ENCODE measurements around the gene TEF. TPM values are rescaled to one million over a fixed set of nuclear protein-coding genes. Genes with fewer than 3 reads are reported as not detected.
"Not testable (repeated sequence)": the region's sequence is repeated elsewhere in the genome, so short reads cannot be mapped to it uniquely, and the experiment has no call there.

The TEF gene
- total and polyA plus RNA-seq, 2 donors (not counting 1 experiment from before 2014, with no cell fraction given), result 9.0 to 22.5 TPM

DNA sequence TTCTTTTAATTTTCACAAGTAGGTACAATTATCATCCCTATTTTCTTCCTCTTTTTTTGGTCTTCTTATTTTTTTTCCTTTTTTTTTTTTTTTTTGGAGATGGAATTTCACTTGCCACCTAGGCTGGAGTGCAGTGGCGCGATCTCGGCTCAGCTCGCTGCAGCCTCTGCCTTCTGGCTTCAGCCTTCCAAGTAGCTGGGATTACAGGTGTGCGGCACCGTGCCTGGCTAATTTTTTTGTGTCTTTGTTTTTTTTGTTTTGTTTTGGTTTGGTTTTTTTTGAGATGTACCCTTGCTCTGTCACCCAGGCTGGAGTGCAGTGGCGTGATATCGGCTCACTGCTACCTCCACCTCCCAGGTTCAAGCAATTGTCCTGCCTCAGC, 48.2 kb downstream of the TEF start:
- no peaks in the 10 kb centered on the region for H3K27me3 ChIP-seq (ENCODE audit: control insufficient read depth, insufficient read depth, low read length)
- peaks cover 5% of the 10 kb centered on the region for H3K79me2 ChIP-seq (ENCODE audit: control insufficient read depth, insufficient read depth, low read length)
- TF ChIP-seq EZH2 (IDR thresholded peaks at IDR 0.05; ENCODE audit: low read length, missing control alignments) (no peak), CTCF (conservative IDR thresholded peaks at IDR 0.05 in 1 of 2, IDR thresholded peaks at IDR 0.05 in 1 of 2; ENCODE audit: low read depth in 1 of 2, low read length in 2 of 2) (no peak)

GRCh38 chr22:41431656-41432055, 49.9 kb downstream of the TEF start:
- no peak overlapping the region for H3K4me3 ChIP-seq (replicated peaks in 1 of 4; ENCODE audit: control extremely low read depth in 1 of 4, insufficient read depth in 1 of 4, low read depth in 3 of 4, low read length in 4 of 4)
- no peaks in the 10 kb centered on the region for H3K4me1 ChIP-seq (ENCODE audit: control insufficient read depth, extremely low read depth, insufficient read depth, low read length)
- H3K9ac ChIP-seq (ENCODE audit: insufficient read depth, low read length), result no peak overlapping the region
- H4K20me1 ChIP-seq (ENCODE audit: control insufficient read depth, extremely low read depth, insufficient read depth, low read length), result no peaks in the 10 kb centered on the region
- no peak overlapping the region for H3K27ac ChIP-seq (ENCODE audit: insufficient read depth, low read length)
- no peaks in the 10 kb centered on the region for H3K27me3 ChIP-seq (ENCODE audit: control insufficient read depth, insufficient read depth, low read length)
- TF ChIP-seq CTCF (conservative IDR thresholded peaks at IDR 0.05 in 1 of 2, IDR thresholded peaks at IDR 0.05 in 1 of 2; ENCODE audit: low read depth in 1 of 2, low read length in 2 of 2) (no peak), EZH2 (IDR thresholded peaks at IDR 0.05; ENCODE audit: low read length, missing control alignments) (no peak)
- H3K4me2 ChIP-seq (ENCODE audit: extremely low read depth, insufficient read depth, low read length), result no peak overlapping the region
- DNase-seq (ENCODE audit: low read depth in 2 of 2), result no peak
- H3K36me3 ChIP-seq (ENCODE audit: control insufficient read depth, insufficient read depth, low read length), result peaks cover 18% of the 10 kb centered on the region
- peaks cover 21% of the 10 kb centered on the region for H3K79me2 ChIP-seq (ENCODE audit: control insufficient read depth, insufficient read depth, low read length)
- no peaks in the 10 kb centered on the region for H3K9me3 ChIP-seq (ENCODE audit: control insufficient read depth, insufficient read depth, low read depth, low read length)
- H2AFZ ChIP-seq (ENCODE audit: low read length), result no peak overlapping the region

More for the DNA sequence above, 48.2 kb downstream of the TEF start:
- no peaks in the 10 kb centered on the region for H3K9me3 ChIP-seq (ENCODE audit: control insufficient read depth, insufficient read depth, low read depth, low read length)
- no peak overlapping the region for H3K4me2 ChIP-seq (ENCODE audit: extremely low read depth, insufficient read depth, low read length)
- no peaks in the 10 kb centered on the region for H4K20me1 ChIP-seq (ENCODE audit: control insufficient read depth, extremely low read depth, insufficient read depth, low read length)
- no peak overlapping the region for H3K4me3 ChIP-seq (replicated peaks in 1 of 4; ENCODE audit: control extremely low read depth in 1 of 4, insufficient read depth in 1 of 4, low read depth in 3 of 4, low read length in 4 of 4)
- no peak for DNase-seq (ENCODE audit: low read depth in 2 of 2)
- no peak overlapping the region for H2AFZ ChIP-seq (ENCODE audit: low read length)
- peaks cover 6% of the 10 kb centered on the region for H3K36me3 ChIP-seq (ENCODE audit: control insufficient read depth, insufficient read depth, low read length)
- no peaks in the 10 kb centered on the region for H3K4me1 ChIP-seq (ENCODE audit: control insufficient read depth, extremely low read depth, insufficient read depth, low read length)
- no peak overlapping the region for H3K9ac ChIP-seq (ENCODE audit: insufficient read depth, low read length)
- no peak overlapping the region for H3K27ac ChIP-seq (ENCODE audit: insufficient read depth, low read length)

DNA sequence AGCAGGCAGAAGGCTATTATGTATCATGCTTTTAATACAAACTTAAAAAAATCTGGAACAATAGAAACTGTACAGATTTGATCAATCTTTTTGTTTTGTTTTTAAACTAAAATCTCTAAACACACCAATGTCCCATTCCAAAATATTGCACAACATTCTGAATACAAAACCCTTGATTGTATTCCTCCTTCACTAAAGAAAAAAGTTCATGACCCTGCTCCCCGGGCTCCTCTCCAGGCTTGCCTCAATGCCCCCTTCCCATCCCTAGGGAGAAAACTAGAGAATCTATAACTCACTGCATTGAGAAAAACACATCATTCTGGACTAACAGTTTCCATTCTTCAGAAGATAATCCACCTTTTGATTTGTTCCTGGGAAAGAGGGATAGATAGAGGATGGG, 51.7 kb downstream of the TEF start:
- not testable (repeated sequence) for H3K9ac ChIP-seq (ENCODE audit: insufficient read depth, low read length); H3K4me1 ChIP-seq (ENCODE audit: control insufficient read depth, extremely low read depth, insufficient read depth, low read length); H3K27ac ChIP-seq (ENCODE audit: insufficient read depth, low read length); H3K4me3 ChIP-seq (replicated peaks in 1 of 4; ENCODE audit: control extremely low read depth in 1 of 4, insufficient read depth in 1 of 4, low read depth in 3 of 4, low read length in 4 of 4); DNase-seq (ENCODE audit: low read depth in 2 of 2); H3K4me2 ChIP-seq (ENCODE audit: extremely low read depth, insufficient read depth, low read length); H4K20me1 ChIP-seq (ENCODE audit: control insufficient read depth, extremely low read depth, insufficient read depth, low read length); H3K27me3 ChIP-seq (ENCODE audit: control insufficient read depth, insufficient read depth, low read length); H2AFZ ChIP-seq (ENCODE audit: low read length); H3K9me3 ChIP-seq (ENCODE audit: control insufficient read depth, insufficient read depth, low read depth, low read length)
- peaks cover 33% of the 10 kb centered on the region for H3K79me2 ChIP-seq (ENCODE audit: control insufficient read depth, insufficient read depth, low read length)
- peaks cover 23% of the 10 kb centered on the region for H3K36me3 ChIP-seq (ENCODE audit: control insufficient read depth, insufficient read depth, low read length)

DNA sequence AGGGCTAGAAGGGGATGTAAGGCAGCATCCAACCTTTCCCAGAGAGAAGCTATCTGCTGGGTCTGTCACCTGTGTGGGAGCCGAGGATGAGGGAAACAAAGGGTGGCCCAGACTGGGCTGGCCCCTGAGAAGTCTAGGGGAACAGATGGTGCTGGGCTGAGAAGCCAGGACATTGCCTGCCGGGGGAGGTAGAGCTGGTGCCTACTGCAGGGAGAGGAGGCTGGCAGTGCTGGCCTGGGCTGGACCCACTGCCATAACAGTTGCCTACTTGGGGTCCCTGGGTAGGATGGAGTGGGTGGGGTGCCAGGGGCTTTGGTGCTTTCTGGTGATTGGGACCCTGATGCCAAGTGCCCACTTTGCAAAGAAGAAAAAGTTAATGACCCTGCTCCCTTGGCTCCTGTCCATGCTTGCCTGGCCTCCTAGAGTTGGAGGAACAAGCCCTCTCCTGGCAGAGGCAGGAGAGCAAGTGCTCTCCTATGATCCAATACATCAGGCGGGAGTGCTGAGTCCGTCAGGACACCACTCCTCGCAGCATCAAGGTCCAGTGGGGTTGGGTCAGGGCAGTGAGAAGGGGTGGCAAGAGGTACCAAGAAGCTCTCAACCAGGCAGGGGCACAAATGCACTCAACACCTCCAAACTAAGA, 52.7 kb downstream of the TEF start:
- not testable (repeated sequence) for H3K9me3 ChIP-seq (ENCODE audit: control insufficient read depth, insufficient read depth, low read depth, low read length); DNase-seq (ENCODE audit: low read depth in 2 of 2); H3K4me1 ChIP-seq (ENCODE audit: control insufficient read depth, extremely low read depth, insufficient read depth, low read length); H3K4me2 ChIP-seq (ENCODE audit: extremely low read depth, insufficient read depth, low read length); H3K27me3 ChIP-seq (ENCODE audit: control insufficient read depth, insufficient read depth, low read length); H2AFZ ChIP-seq (ENCODE audit: low read length); H4K20me1 ChIP-seq (ENCODE audit: control insufficient read depth, extremely low read depth, insufficient read depth, low read length); H3K9ac ChIP-seq (ENCODE audit: insufficient read depth, low read length); H3K27ac ChIP-seq (ENCODE audit: insufficient read depth, low read length); H3K4me3 ChIP-seq (replicated peaks in 1 of 4; ENCODE audit: control extremely low read depth in 1 of 4, insufficient read depth in 1 of 4, low read depth in 3 of 4, low read length in 4 of 4)
- H3K79me2 ChIP-seq (ENCODE audit: control insufficient read depth, insufficient read depth, low read length), result peaks cover 43% of the 10 kb centered on the region
- H3K36me3 ChIP-seq (ENCODE audit: control insufficient read depth, insufficient read depth, low read length), result peaks cover 23% of the 10 kb centered on the region

Data from fibroblast of lung (primary cell).